Stimulated activated effector memory CD8-positive, alpha-beta T cell treated with anti-CD3 and anti-CD28 coated beads, Interleukin-12 subunit alpha, Interleukin-12 subunit beta, amount 100 ng/mL, for 72 hours (primary cell): ENCODE measurements around the gene ATXN2.
"Not testable (repeated sequence)": the region's sequence is repeated elsewhere in the genome, so short reads cannot be mapped to it uniquely, and the experiment has no call there.

ENCODE experiments used
- ATAC-seq: fragments of 150-1000 bp; cut with Tn5 transposase; 2 replicates; pipeline ENCODE4 v1.10.0; 2021
- DNase-seq, 2 donors: peaks; one replicate each; pipeline ENCODE4 v3.0.0; 2021 to 2022; ENCODE audit warnings: low spot score in 2 of 2
- H3K27ac Mint-ChIP-seq: one replicate; pipeline ENCODE4 v1.8.0; 2022; ENCODE audit warnings: mild to moderate bottlenecking, mixed read lengths
- H3K36me3 Mint-ChIP-seq: one replicate; pipeline ENCODE4 v1.8.0; 2022; ENCODE audit warnings: mild to moderate bottlenecking, mixed read lengths
- H3K4me1 Mint-ChIP-seq: one replicate; pipeline ENCODE4 v1.8.0; 2022; ENCODE audit warnings: mixed read lengths
- H3K4me3 Mint-ChIP-seq: one replicate; pipeline ENCODE4 v1.8.0; 2022; ENCODE audit warnings: mild to moderate bottlenecking, mixed read lengths
- H3K9me3 Mint-ChIP-seq: one replicate; pipeline ENCODE4 v1.8.0; 2022; ENCODE audit warnings: mixed read lengths

Gene ATXN2

DNA sequence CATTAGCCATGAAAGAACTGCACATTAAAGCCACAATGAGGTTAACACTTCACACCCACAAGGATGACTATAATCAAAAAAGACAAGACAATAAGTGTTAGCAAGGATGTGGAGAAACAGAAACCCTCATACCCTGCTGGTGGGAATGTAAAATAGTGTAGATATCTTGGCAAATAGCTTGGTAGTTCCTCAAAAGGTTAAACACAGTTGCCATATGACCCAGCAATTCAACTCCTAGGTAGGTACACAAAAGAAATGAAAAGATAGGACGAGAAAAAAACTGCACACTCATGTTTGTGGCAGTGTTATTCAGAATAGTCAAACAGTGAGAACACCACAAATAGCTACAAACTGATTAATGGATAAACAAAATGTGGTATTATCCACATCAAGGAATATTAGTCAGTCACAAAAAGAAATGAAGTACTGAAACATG, 93.5 kb downstream of the ATXN2 start:
- H3K4me1 Mint-ChIP-seq = peaks cover 14% of the 10 kb centered on the region
- H3K9me3 Mint-ChIP-seq = no peaks in the 10 kb centered on the region
- ATAC-seq (peak; percentile 99), DNase-seq (no peak)
- H3K4me3 Mint-ChIP-seq = no peak overlapping the region
- H3K27ac Mint-ChIP-seq = peak overlapping the region; percentile 2
- H3K36me3 Mint-ChIP-seq = peaks cover 67% of the 10 kb centered on the region

DNA sequence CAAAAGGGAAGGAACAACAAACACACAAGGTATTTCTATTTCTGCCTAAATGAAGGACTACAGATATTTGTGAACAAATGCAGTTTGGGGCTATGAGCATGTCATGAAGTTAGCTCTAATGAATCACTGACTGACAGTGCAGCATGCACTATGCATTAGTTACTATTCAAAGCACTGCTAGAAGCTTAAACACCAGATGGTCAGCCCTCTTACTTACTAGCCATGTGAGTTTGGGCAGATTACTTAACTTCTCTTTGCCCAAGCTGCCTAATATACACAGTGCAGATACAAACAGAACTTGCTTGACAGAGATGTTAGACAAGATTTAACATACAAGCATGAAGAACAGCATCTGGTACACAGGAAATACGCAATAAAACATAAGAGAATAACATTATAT, 96.0 kb downstream of the ATXN2 start:
- Mint-ChIP-seq H3K27ac (no peak overlapping the region), H3K9me3 (no peaks in the 10 kb centered on the region), H3K4me1 (peaks cover 14% of the 10 kb centered on the region), H3K4me3 (no peak overlapping the region), H3K36me3 (peaks cover 53% of the 10 kb centered on the region)
- ATAC-seq (no peak), DNase-seq (no peak)

DNA sequence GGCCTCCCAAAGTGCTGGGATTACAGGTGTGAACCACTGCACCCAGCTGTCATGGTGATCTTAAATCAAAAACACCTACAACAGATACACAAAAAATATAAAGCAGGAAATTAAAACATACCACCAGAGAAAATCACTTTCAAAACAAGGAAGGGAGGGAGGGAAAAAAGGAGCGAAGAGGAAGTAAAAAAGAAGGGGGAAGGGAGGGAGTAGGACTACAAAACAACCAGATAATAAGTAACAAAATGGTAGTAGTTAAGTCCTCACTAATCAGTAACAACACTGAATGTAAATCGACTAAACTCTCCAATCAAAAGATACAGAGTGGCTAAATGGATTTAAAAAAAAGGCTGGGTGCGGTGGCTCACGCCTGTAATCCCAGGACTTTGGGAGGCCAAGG, 104.4 kb downstream of the ATXN2 start:
- no peak overlapping the region for H3K27ac Mint-ChIP-seq
- no peaks in the 10 kb centered on the region for H3K9me3 Mint-ChIP-seq

DNA sequence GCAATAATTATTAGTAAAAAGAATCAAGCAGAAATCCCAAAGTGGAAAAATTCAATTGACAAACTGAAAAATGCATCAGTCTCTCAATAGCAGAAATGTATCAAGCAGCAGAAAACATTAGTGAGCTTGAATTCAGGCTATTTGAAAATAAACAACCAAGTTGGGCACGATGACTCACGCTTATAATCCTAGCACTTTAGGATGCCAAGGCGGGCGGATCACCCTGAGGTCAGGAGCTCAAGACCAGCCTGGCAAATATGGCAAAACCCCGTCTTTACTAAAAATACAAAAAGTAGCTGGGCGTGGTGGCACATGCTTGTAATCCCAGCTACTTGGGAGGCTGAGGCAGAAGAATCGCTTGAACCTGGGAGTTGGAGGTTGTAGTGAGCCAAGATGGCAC, 106.1 kb downstream of the ATXN2 start:
- peaks cover 85% of the 10 kb centered on the region for H3K36me3 Mint-ChIP-seq
- not testable (repeated sequence) for H3K9me3 Mint-ChIP-seq, H3K4me3 Mint-ChIP-seq, H3K27ac Mint-ChIP-seq, H3K4me1 Mint-ChIP-seq, ATAC-seq
- DNase-seq = peak in 1 of 2 donors; percentile 8

More for the DNA sequence above, 104.4 kb downstream of the ATXN2 start:
- DNase-seq (no peak), ATAC-seq (no peak)
- no peaks in the 10 kb centered on the region for H3K4me1 Mint-ChIP-seq
- no peak overlapping the region for H3K4me3 Mint-ChIP-seq
- peaks cover 83% of the 10 kb centered on the region for H3K36me3 Mint-ChIP-seq

DNA sequence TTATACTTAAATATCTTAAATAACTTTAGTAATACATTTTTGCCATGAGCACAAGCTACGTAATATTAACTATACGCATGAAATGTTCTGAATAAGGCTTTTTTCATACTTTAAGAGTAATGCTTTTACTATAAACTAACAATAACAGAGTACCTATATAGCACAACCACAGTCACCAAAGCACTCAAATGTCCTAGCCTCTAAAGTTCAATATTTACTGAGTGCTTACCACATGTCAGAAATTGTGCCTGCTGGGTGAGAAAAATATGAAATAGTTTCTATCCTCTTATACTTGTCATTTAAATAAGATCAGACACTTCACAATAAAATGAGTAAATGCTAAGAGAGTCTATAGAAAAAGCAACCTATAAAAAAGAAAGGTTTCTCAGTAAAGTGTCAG, 110.3 kb downstream of the ATXN2 start:
- Mint-ChIP-seq H3K9me3 (no peaks in the 10 kb centered on the region), H3K4me3 (no peak overlapping the region), H3K27ac (peak overlapping the region; percentile 50), H3K36me3 (peaks cover 89% of the 10 kb centered on the region), H3K4me1 (no peaks in the 10 kb centered on the region)
- ATAC-seq (no peak), DNase-seq (no peak)

DNA sequence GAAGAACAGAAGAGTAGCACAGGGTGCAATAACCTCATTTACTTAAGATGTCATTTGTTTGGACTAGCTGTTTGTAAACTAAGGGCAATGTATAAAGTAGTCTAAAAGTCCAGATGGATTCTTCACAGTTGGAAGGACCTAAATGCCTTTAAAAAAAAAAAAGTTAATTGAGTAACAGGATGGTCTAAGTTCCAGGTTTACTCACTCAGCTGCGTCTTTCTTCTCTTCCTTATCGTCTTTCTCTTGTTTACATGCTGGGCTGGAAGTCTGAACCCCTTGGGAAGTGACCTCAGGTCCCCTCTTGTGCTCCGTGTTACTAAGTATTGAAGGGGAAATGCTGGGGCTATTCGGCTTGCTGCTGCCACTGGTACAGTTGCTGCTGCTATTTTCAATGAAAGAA, 110.8 kb downstream of the ATXN2 start:
- H3K4me1 Mint-ChIP-seq = no peaks in the 10 kb centered on the region

DNA sequence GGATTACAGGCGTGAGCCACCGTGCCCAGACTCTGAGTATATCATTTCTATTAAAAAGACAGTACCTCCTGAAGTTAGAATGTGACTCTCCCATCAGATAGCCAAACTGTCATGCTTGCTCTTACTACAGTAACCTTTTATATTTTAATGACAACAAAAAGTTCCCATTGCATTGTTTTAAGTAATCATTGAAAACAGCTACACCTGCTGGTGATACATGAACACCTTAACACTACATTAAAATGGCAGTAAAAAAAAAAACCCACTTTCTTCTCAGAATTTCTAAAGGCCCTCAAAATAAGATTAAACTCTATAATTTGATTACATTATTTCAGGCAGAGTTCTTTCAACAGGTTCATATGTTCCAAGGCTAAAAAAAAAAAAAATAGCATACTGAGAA, 116.7 kb downstream of the ATXN2 start:
- Mint-ChIP-seq H3K9me3 (no peaks in the 10 kb centered on the region), H3K4me3 (no peak overlapping the region), H3K27ac (peak overlapping the region; percentile 52), H3K36me3 (peaks cover 100% of the 10 kb centered on the region), H3K4me1 (no peaks in the 10 kb centered on the region)
- DNase-seq (no peak), ATAC-seq (no peak)

More for the DNA sequence above, 110.8 kb downstream of the ATXN2 start:
- no peak for ATAC-seq
- Mint-ChIP-seq H3K9me3 (no peaks in the 10 kb centered on the region), H3K36me3 (peaks cover 89% of the 10 kb centered on the region), H3K27ac (no peak overlapping the region), H3K4me3 (no peak overlapping the region)
- peak in 1 of 2 donors; percentile 22 for DNase-seq

DNA sequence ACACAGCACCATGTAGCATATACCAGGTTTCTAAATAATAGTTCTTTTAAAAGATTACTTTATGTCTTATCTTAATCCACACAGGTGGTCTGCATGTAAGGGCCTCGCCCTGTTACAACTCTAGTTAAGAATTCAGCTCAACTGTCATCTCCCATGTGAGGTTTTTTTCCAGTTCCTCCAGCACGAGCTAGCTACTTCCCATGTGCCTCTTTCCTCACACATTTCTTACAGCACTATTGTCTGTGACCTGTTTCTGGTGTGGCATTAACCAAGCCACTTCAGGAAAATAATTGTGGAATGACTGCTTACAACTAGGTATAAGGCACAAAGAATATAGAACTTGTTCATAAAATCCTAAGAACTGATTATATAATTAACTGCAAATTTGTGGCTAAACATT, 127.9 kb downstream of the ATXN2 start:
- peak in 1 of 2 donors; percentile 17 for DNase-seq
- Mint-ChIP-seq H3K4me3 (no peak overlapping the region), H3K36me3 (peaks cover 79% of the 10 kb centered on the region), H3K4me1 (no peaks in the 10 kb centered on the region), H3K27ac (no peak overlapping the region), H3K9me3 (no peaks in the 10 kb centered on the region)
- no peak for ATAC-seq

DNA sequence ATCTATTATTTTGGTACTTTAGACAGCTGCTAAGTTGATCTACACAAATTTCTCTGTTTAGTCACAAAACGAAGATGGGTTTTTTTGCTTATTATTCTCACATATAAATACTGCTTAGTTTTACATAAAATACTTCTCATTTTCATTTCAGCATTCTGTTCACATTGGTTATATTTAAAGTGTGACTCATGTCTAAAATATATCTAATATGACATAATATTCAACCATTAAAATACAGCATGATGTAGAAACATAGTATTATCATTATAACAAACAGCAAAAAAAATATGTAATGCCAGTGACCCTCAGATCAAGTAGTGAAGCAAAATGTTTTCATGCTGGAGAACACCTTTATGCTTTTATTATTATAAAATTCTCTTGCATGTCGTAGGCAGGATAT, 129.7 kb downstream of the ATXN2 start:
- DNase-seq = no peak
- Mint-ChIP-seq H3K36me3 (peaks cover 74% of the 10 kb centered on the region), H3K9me3 (no peaks in the 10 kb centered on the region), H3K4me3 (no peak overlapping the region), H3K27ac (no peak overlapping the region), H3K4me1 (no peaks in the 10 kb centered on the region)
- no peak for ATAC-seq

DNA sequence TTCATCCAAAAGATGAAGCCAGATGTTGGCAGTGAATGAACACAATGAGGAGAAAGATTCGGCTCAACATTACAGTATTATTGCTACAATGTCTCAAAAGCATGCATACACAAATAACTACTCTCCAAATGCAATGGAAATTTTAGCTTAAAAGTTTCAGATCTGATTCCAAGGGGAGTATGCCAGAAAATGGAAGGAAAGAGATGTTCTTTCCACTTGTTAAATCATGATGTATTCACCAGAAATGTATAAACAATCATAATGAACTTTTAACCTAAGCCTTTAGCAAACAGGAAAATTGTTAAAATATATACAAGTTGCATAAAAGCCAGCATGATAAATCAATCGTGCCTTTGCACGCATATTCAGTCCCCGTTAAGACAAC, 131.3 kb downstream of the ATXN2 start:
- DNase-seq (no peak), ATAC-seq (no peak)
- Mint-ChIP-seq H3K4me3 (no peak overlapping the region), H3K36me3 (peaks cover 67% of the 10 kb centered on the region), H3K27ac (no peak overlapping the region), H3K9me3 (no peaks in the 10 kb centered on the region), H3K4me1 (no peaks in the 10 kb centered on the region)

DNA sequence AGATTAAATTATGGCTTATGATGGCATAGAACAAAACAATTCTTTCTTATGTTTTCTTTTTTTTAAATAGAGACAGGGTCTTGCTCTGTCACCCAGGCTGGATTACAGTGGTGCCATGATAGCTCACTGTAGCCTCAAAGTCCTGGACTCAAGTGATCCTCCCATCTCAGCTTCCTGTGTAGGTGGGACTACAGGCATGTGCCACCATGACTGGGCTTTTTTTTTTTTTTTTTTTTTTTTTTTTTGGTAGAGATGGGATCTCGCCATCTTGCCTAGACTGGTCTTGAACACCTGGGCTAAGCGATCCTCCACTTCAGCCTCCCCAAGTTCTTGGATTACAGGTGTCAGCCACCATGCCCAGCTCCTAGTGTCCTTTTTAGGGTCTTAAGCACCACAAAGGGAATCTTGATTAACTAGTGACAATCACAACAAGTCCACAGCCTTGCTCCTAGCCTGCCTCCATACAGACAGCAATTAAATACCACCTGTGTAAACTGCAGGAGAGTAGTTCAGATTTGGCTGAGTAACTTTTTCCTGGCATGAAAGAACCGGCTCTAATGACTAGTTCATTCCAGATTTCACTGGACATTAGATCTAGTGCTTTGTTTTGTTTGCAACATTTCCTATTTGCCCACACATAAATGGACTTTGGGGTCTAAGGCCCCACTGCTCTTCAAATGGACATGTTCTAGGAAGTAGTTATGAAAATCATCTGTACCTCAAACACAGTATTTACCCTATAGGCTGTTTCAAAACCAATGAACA, 131.8 kb downstream of the ATXN2 start:
- H3K9me3 Mint-ChIP-seq = no peaks in the 10 kb centered on the region
- no peaks in the 10 kb centered on the region for H3K4me1 Mint-ChIP-seq
- H3K36me3 Mint-ChIP-seq = peaks cover 62% of the 10 kb centered on the region
- no peak overlapping the region for H3K27ac Mint-ChIP-seq
- DNase-seq = peak in 1 of 2 donors; percentile 44
- no peak overlapping the region for H3K4me3 Mint-ChIP-seq
- no peak for ATAC-seq

DNA sequence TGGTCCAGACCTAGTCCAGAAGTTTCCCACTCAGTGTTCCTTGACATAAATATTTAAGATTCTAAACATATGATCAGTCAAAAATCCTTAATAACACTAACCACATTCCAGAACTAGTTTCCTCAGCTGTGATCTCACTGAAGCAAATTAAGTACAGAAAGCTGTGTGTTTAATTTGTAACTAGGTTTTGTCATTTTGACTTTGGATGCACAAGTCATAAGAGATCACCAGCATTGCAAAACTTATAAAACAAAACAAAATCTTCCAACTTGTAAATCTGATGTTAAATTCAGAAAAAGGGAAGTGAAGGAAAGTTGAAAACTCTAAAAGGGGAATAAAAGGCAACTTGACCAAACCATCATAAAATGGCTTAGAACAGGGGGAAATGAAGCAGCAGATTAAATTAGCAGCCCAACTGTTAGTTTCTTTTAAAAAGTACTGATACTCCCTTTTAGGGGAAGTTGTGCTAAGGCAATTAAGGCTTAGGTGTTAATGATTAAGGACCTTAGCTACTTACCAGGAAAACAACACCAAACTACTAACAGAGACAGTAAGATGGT, 136.8 kb downstream of the ATXN2 start:
- ATAC-seq (no peak), DNase-seq (no peak)
- Mint-ChIP-seq H3K4me1 (no peaks in the 10 kb centered on the region), H3K36me3 (peaks cover 52% of the 10 kb centered on the region), H3K27ac (no peak overlapping the region), H3K9me3 (no peaks in the 10 kb centered on the region), H3K4me3 (no peak overlapping the region)

DNA sequence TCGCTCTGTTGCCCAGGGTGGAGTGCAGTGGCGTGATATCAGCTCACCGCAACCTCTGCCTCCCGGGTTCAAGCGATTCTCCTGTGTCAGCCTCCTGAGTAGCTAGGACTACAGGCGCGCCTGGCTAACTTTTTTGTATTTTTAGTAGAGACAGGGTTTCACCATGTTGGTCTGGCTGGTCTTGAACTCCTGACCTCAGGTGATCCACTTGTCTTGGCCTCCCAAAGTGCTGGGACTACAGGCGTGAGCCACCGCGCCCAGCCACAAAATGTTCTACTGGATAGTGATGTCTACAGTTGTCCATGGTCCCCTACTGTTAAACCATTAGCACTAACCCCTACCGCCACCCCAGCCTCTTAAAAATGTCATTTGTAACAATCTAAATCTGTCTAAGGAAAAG, 139.0 kb downstream of the ATXN2 start:
- H3K36me3 Mint-ChIP-seq = peaks cover 67% of the 10 kb centered on the region
- H3K9me3 Mint-ChIP-seq, H3K4me3 Mint-ChIP-seq, ATAC-seq, H3K27ac Mint-ChIP-seq: not testable (repeated sequence)
- H3K4me1 Mint-ChIP-seq = peaks cover 12% of the 10 kb centered on the region
- peak in 1 of 2 donors; percentile 28 for DNase-seq

DNA sequence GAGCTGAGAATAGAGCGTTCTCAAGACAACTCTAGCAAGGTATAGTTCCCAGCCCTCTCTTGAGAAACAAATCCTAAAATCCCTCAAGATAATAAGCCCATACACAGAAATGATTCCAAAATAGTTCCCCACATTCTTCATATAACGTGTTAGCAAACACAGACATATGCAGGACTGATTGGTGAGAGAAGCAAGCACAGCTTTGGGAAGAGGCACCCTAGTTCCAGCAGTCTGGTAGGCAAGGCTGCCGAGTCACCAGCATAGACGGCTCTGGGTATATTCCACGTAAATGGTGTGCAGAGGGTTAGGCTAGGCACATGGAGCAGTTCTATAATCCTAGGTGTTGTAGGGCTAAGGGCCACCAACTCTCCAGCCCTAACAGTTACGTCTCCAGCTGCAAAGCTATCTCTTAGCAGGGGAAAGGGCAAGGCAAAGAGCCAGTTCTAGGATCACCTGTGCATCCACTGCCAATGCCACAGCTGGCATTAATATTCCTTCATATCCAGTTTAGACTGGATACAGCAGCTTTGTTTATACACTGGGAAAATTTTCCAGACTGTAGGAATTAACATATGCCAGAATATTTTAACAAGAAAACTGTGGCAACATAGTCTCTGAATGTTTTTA, 140.5 kb downstream of the ATXN2 start:
- H3K9me3 Mint-ChIP-seq = no peaks in the 10 kb centered on the region
- DNase-seq (no peak), ATAC-seq (no peak)
- peaks cover 18% of the 10 kb centered on the region for H3K4me1 Mint-ChIP-seq
- H3K36me3 Mint-ChIP-seq = peaks cover 58% of the 10 kb centered on the region
- no peak overlapping the region for H3K27ac Mint-ChIP-seq
- no peak overlapping the region for H3K4me3 Mint-ChIP-seq

DNA sequence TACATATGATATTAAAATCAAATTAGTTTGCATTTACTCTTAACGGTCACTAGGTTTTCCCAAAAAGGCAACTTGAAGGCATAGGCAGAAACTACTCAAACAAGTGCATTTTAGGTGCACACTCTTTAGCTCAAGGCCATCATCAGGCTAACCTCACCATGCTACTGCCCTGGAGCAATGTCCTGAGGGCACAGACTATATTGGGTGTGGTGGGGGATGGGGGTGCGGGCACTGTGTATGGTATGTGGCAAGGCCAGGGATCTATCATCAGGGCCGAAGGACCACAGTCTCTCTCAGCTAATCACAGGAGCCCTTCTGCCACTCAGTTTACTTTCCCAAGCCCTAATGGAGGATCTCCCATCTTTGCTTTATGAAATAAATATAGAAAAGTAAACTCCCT, 141.5 kb downstream of the ATXN2 start:
- peaks cover 63% of the 10 kb centered on the region for H3K36me3 Mint-ChIP-seq
- ATAC-seq (no peak), DNase-seq (no peak)
- H3K4me3 Mint-ChIP-seq = no peak overlapping the region
- H3K4me1 Mint-ChIP-seq = peaks cover 18% of the 10 kb centered on the region
- H3K9me3 Mint-ChIP-seq = no peaks in the 10 kb centered on the region
- no peak overlapping the region for H3K27ac Mint-ChIP-seq

DNA sequence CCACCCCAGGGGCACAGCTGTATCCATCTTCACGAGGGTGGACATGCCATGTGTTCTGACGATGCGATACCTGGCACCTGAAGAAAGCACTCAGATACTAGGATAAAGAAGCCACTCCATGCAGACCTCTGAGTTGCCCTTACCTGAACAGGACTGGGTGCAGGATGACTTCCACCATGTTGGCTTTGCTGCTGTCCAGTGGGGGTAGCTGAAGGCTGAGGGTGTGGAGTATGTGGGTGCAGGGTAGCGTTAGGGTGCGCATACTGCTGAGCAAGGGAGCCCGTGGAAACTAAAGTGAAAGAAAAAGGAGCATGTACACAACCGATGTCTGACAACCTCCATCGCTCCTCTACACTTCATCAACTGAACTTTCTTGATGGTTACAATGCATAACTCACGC, 142.0 kb downstream of the ATXN2 start:
- Mint-ChIP-seq H3K4me3 (no peak overlapping the region), H3K9me3 (no peaks in the 10 kb centered on the region), H3K27ac (no peak overlapping the region), H3K36me3 (peaks cover 68% of the 10 kb centered on the region), H3K4me1 (peaks cover 18% of the 10 kb centered on the region)
- no peak for ATAC-seq
- no peak for DNase-seq
